Cardiac fibroblast (primary cell): ENCODE measurements around the gene MIGA2.

Source experiments
- DNase-seq, 2 donors: peaks; one replicate each; pipeline versions ENCODE4 v3.0.0 to v3.0.0-alpha.2; 2010; ENCODE audit warnings: low read depth in 2 of 2
- H3K4me3 ChIP-seq, 2 donors: replicated peaks in 1 of 2; 1 replicate in 1 of 2; 2 replicates in 1 of 2; pipeline ENCODE4 v1.5.1; 2011; ENCODE audit warnings: low read depth in 2 of 2, low read length in 2 of 2, mild to moderate bottlenecking in 2 of 2, moderate library complexity in 1 of 2
- TF ChIP-seq, protein P1 (sequence below): IDR thresholded peaks from one replicate; pipeline ENCODE4 v1.5.1; 2011; ENCODE audit warnings: low read depth, mild to moderate bottlenecking, low read length, inconsistent platforms

The MIGA2 gene

GRCh38 chr9:129007035-129007765 lies 29.2 kb upstream of the MIGA2 start:
- peak in 1 of 2 donors; percentile 61 for DNase-seq
- TF ChIP-seq, protein P1, sequence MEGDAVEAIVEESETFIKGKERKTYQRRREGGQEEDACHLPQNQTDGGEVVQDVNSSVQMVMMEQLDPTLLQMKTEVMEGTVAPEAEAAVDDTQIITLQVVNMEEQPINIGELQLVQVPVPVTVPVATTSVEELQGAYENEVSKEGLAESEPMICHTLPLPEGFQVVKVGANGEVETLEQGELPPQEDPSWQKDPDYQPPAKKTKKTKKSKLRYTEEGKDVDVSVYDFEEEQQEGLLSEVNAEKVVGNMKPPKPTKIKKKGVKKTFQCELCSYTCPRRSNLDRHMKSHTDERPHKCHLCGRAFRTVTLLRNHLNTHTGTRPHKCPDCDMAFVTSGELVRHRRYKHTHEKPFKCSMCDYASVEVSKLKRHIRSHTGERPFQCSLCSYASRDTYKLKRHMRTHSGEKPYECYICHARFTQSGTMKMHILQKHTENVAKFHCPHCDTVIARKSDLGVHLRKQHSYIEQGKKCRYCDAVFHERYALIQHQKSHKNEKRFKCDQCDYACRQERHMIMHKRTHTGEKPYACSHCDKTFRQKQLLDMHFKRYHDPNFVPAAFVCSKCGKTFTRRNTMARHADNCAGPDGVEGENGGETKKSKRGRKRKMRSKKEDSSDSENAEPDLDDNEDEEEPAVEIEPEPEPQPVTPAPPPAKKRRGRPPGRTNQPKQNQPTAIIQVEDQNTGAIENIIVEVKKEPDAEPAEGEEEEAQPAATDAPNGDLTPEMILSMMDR: no peak
- no peak overlapping the region for H3K4me3 ChIP-seq

DNA sequence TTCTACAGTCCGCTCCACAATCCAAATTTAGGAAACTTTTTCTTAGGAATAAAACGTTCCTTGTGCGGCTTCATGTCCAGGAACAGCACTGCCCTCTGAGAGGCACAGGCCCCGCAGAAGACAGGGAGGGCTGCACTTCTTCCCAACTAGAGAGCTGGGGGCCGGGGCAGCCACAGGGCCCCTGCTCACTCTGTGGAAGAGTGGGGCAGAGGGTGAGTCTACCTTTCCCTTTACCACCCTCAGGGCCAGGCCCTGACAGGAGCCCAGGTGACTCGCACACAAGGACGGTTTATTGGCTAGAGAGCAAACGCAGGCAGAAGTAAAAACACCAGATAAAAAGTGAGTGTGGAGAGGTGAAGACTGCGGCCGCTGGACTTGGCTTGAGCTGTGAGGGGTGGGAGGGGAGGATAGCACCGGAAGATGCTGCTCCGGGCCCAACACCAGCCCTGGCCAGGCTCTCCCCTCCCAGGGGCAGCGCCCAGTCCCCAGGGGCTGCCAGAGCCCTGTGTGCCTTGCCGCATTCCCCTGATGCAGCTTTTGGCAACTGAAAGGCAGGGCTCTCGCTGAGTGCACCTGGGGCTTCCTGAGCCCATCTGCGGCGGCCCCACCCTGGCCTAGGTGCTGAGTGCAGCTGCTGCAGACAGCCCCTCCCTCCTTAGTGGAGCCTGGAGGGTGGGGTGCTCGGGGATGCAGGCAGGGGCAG lies 28.5 kb upstream of the MIGA2 start:
- H3K4me3 ChIP-seq: no peak overlapping the region
- TF ChIP-seq, protein P1: no peak
- no peak for DNase-seq

DNA sequence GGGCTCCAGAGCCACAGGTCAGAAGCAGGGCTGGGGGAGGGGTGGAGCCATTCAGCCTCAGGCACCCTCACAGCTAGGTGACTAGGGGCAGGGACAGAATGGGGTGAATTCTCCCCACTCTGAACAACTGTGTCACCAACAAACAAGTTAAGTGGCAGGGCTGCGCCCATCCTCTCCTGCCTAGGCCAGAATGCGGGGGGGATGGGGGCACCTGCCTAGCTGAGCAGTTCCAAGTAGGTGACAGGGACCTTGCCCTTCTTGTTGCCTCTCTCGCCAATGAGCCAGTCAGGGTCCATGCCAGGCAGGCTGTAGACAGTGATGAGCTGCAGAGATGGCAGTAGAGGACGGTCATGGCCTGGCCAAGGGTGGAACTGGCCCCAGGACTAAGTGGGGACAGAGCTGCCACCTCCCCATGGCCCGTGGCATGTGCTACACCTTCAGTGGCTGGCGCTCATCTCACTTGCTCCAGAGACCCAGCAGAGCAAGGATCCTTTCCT lies 27.9 kb upstream of the MIGA2 start:
- no peak for DNase-seq
- TF ChIP-seq, protein P1: no peak
- no peak overlapping the region for H3K4me3 ChIP-seq

DNA sequence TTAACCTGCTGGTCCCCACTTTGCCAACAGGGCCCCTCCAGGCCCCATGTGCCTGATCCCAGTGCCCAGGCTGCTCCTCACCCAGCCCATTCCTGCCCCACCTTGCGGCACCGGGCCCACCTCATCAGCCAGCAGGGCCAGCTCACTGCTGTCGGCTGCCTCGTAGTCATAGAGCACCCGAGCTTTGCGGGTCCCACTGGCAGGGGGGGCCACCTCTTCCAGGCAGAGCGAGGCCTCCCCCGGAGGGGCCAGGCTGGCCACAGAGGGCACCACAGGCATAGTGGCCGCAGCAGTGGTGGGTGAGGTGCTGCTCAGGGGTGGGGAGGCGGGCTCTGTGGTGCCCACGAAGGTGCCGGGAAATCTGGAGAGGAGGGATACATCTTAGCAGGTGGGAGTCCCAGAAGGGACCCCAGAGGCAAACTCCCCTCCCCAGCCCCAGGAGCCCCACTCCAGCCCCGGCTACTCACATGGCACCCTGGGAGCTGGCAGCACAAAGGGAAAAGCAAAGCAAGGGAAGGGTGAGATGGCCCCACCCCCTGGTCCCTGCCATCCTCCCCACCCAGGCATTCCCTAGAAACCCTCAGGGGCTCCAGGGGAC lies 27.3 kb upstream of the MIGA2 start:
- no peak for DNase-seq
- TF ChIP-seq, protein P1: no peak
- no peak overlapping the region for H3K4me3 ChIP-seq

- no peak for DNase-seq
- TF ChIP-seq, protein P1: no peak
- H3K4me3 ChIP-seq: no peak overlapping the region
Measured at GRCh38 chr9:129009584-129010141, 26.8 kb upstream of the MIGA2 start.

DNA sequence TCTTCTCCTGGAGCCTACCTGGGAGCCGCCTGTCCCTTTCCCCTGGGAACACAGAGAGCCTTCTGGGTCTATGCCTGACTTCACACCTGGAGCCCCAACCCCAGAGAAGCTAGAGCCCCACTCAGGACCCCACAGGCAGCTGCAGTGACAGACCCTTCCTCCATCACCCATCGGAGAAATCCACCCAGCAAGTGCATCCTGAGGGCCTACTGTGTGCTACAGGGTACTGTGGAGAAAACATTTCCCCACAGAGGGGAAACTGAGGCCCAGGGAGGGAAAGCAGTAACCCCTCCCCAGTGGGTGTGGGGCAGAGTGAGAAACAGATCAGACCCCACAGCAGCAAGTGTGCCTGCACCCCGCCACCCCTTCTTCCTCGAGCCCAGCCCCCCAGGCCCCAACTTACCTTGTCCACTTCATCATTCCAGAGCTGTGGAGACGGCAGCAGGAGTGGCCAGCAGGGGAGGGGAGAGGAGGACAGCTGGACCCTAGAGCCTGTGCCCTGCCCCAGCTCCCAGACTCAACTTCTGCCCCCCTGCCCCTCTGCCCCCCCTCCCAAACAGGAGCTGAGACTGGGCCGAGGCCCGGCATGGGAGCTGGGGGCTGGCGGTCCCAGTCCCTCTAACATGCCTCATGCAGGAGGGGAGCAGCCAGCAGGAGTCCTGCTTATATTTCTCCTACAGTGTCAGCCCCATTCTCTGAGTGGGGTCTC lies 26.0 kb upstream of the MIGA2 start:
- no peak for DNase-seq
- TF ChIP-seq, protein P1: no peak
- no peak overlapping the region for H3K4me3 ChIP-seq
